Activated CD4-positive, alpha-beta T cell treated with anti-CD3 and anti-CD28 coated beads, Interleukin-2, Interleukin-6, amounts not matched to agents 100 ng/mL and 50 ng/mL, durations not matched to agents 16 hours and 8 hours (primary cell): Measurements from ENCODE around the gene LRCOL1.

Experiments used
- DNase-seq: peaks from one replicate; pipeline ENCODE4 v3.0.0-alpha.2; 2020

Gene LRCOL1

DNA sequence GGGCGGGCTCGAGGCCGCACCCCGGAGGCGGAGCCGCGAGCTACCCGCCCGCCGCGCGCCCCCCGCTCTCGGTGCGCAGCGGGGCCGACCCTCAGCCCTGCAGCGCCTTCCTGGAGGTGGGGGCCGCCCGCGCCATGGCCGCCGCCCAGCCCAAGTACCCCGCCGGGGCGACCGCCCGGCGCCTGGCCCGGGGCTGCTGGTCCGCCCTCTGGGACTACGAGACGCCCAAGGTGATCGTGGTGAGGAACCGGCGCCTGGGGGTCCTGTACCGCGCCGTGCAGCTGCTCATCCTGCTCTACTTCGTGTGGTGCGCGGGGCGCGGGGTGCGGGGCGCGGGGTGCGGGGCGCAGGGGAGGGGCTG lies 8.3 kb upstream of the LRCOL1 start, which contains the start of gene P2RX2:
Gene P2RX2, plus strand, starts transcription at position 94 of the 361 bp plus-strand sequence. Its CDS starts 41 bp downstream, at position 135.
- no peak for DNase-seq

DNA sequence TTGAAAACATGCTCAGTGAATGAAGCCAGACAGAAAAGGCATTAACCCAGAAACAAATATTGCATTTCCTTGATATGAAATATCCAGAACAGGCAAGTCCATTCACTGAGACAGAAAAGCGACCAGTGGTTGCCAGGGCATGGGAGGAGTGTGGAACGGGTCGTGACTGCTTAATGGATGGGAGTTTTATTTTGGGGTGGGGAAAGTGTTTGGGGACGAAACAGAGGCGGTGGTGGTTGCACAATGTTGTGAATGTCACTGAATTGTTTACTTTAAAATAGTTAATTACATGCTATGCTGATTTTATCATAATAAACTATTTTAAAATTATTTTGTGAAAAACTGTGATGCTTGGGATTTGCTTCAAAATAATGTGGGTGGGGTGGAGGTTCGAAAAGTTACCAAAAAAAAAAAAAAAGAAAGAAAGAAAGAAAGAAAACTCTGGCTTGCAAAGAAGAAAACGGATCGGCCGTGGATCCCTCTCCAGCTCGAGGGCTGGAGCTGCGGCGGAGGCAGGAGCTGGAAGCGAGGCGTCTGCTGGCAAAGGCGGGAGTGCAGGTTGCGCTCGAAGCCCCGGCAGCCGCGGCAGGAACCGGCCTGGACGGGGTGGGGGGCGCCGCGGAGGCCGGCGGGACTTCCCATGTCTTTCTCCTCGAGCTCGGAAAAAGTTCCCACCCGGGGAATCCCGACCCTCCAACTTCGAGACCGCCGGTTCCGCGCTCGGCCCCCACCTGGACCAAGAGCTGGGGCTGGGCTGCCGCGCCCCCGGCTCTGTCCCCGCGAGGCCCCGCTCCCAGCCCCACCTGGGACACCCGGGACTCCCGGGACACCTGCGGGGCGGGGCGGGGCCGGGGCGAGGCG lies 7.7 kb upstream of the LRCOL1 start:
- no peak for DNase-seq

DNA sequence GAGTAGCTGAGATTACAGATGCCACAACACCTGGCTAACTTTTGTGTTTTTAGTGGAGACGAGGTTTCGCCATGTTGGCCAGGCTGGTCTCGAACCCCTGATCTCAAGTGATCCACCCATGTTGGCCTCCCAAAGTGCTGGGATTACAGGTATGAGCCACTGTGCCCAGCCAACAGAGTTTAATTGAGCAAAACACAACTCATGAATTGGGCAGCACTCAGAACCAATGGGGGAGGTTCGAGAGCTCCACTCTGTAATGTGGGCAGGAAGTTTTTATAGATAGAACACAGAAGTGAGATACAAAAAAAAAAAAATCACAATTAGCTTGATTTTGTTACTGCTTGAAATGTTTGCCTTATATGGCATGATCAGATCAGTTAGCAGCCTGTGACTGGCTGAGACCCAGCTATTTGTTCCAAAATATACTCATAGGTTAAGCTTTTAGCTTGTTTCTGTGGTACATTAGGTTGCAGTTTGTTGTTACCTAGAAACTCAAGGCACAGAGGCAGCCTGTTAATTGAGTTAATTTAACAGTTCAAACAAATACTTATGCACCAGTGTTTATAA lies 6.8 kb upstream of the LRCOL1 start:
- DNase-seq = no peak

DNA sequence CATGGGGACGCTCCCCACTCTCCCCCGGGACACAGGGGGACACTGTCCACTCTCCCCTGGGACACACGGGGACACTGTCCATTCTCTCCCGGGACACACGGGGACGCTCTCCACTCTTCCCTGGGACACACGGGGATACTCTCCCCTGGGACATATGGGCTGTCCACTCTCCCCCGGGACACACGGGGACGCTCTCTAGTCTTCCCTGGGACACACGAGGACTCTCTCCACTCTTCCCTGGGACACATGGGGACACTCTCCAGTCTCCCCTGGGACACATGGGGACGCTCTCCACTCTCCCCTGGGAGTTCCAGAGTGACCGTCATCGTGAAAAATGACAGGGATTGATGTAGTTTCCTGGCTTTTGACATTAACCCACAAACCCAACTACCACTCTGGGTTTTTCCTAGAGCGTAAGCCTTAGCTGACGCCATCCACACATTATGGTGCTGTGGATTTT lies 5.2 kb upstream of the LRCOL1 start:
- DNase-seq = no peak

DNA sequence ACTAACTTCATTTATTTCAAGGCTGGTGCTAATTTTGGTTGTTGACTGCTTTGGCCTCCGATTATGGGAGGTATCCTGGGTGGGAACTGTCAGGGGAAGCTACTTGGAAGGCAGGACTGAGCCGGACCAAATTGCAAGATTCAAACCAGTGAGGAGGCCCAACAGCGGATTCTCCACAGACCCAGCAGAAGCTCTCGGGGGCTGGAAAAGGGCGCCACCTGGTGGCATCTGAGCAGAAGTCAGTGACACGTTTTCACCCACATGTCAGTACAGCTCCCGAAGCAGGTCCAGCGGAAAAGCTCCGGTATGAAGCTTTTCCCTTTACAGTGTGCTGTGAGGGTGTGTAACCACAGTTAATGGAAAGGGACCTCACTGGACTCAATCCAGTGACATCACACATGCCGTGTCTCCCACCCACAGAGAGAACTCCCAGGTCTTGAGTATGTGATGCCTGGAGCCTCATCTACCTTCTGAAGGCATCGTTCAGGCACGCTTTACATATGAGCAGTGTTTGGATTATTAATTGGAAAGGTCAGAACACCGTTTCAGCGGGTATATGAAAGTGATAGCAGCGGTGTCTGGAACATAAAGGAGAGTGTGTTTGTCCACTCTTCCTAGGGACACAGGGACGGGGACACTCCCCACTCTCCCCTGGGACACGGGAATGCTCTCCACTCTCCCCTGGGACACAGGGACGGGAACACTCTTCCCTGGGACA lies 4.6 kb upstream of the LRCOL1 start:
- DNase-seq = peak; percentile 84

DNA sequence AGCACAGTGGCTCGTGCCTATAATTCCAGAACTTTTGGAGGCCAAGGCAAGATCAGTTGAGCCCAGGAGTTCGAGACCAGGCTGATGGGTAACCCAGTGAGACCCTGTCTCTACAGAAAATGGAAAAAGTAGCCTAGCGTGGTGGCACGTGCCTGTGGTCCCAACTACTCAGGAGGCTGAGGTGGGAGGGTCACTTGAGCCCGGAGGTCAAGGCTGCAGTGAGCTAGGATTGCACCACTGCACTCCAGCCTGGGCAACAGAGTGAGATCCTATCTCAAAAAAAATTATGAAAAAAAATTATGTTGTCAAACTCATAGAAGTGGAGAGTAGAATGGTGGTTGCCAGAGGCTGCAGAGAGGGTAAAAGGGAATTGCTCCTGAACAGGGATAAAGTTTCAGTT lies 3.6 kb upstream of the LRCOL1 start:
- no peak for DNase-seq

DNA sequence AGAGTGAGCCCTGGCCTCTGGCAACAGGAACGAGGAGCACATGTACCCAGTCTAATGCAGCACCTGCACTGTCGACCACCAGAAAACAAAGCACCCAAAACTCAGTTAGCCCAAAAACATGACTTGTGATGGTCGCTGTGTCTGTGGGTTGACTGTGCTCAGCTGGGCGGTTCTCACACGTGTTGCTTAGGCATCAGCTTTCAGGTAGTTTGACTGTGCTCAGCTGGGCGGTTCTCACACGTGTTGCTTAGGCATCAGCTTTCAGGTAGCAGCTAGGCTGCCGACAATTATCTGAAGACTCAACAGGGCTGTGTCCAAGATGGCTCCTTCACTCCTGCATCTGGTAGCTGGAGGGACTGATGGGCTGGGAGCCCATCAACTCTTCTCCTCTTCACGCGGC lies 1.2 kb upstream of the LRCOL1 start:
- DNase-seq = no peak

DNA sequence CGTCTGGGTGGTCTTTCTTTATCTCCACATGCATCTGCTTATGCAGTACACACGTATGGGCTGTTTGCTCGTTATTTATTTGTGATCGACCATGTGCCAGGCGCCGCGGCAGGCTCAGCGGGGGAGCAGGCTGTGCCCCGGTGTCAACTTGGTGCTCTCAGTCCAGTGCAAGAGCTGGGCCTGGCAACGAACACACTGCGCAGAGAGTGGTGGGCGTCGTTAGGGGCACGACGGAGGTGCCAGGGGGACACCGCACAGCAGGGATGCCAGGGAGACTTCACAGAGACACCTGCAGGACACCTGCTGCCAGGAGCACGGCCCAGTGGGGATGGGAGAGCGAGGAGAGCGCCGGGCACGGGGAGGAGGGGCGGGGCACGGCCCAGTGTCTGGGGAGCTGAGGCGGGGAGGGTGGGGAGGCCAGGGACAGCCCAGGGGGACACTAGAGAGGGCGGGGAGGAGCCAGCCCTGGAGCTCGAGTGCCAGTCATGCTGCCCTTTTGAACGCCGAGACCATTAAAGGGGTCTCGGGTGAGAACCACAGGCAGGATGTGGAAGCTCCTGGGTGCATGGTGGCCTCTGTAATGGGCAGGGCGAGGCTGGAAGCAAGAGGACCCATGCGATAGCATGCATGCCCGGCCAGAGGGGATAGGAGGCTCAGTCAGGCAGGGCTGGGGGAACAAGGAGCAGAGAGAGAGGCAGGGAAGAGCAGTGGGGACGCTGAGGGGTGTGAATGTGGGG lies 652 bp upstream of the LRCOL1 start:
- no peak for DNase-seq

DNA sequence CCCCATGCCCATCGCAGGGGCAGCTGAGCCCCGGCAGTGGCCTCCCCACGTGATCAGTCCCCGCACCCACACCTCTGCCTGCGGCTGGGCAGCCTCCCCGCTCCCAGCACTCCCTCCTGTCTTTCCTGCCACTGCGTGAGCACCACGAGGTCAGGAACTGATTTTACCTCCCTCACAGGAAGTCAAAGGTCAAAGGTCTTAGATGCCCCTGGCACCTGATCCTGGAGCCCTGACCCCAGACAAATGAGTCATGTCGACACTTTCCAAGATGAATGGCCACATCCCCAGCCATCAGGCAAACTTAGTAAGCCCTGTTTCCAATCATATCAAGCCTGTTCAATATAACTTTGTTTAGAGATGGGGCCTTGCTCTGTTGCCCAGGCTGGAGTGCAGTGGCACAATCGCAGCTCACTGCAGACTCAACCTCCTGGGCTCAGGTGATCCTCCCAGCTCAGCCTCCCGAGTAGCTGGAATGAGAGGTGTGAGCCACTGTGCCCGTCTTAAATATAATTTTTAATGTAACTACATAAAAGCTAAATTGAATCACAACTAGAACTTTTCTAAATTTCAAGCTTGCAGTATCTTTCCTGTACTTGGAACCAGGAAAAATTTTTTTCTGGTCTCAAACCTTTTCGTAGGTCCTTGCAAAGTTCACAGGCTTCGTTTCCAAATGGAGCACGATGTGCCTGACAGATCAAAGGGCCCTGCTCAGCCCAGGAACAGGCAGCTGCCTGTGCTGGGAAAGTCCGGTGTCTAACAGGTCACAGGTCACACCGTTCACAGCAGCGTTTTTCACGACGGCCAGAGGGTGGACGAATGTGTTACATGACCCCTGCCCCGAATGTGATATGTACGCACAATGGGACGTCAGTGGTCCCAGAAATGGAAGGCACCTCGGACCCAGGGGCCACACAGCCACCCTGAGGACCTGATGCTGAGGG lies 1.9 kb downstream of the LRCOL1 start:
- no peak for DNase-seq

DNA sequence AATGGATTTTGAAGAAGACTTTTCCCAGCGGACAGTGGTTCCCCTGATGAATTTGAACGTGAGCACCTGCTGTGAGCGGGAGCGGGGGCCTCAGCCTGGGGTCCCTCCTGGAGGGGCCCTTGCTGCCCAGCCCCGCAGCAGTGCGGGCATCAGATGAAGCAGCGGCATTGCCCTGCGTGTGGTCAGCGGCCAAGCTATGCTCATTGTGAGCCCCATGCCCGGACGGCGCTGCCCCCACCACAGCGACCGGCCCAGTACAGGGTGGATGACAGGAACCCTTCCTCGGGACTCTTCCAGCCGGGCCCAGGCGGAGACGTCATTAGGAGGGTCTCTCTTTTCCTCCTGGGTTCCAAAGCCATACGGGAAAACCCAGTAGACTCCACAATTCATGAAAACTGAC lies 3.5 kb downstream of the LRCOL1 start:
- DNase-seq = no peak

DNA sequence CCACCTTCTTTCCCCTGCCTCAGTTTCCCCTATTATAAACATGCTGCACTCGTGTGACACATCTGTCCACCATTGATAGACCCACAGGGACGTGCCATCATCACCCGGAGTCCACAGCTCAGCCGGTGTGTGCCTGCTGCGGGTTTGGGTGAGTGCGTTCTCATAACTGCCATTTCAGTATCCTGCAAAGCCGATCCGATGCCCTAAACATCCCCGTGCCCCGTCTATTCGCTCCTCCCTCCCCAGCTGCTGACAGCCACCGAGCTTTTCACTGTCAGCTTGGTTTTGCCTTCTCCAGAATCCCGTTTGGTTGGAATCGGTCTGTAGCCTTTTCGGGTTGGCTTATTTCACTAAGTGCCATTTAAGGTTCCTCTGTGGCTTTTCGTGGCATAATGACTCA lies 3.9 kb downstream of the LRCOL1 start:
- no peak for DNase-seq

DNA sequence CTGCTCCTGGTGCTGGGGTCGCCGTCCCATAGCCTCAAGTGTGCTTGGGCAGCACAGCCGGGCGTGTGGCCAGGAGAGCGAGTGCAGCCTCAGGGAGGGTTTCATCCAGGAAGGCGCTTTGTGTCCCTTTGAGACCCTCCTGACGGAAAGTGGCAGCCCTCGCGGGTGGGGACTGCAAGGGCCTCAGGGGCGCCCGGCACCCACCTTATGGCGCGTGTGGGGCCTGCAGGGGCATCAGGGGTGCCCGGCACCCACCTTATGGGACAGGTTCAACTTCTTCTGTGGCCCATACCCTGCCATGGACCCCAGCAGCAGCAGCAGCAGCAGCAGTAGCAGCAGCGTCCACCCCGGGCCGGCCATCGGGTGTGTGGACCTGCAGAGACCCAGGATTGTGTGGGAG lies 4.5 kb downstream of the LRCOL1 start:
- DNase-seq = no peak

DNA sequence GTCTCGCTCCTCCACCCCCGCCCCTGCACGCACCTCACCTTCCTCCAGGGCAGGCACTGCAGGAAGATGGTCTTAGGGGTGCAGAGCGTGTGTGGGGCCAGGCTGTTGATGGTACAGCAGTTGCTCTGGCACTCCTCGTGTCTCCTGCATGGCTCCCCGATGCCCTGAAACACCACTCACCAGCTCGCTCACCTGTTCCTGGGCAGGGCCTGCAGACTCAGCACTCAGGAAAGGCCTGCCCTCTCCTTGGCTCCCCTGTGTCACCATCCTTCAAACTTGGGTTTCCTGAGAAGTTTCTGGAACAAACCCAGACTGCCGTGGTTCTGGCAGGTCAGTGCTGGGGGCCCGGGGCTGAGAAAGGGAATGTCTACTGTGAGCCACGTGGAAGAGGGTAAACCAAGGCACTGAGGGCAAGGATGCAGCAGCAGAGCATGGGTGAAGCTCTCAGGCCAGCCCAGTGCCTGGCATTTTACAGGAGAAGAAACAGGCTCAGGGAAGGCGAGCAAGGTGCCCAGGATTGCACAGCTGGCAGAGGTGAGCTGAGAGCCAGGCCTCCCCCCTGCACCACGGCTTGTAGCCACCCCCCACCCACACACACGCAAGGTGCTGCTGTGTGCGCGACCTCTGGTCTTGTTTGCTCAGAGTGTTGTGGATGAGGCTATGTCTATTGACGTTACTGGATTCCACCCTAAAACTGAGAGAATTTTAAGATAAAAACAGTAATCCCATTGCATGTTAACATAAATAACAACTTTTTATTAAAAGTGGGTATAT lies 5.5 kb downstream of the LRCOL1 start:
- DNase-seq = no peak

DNA sequence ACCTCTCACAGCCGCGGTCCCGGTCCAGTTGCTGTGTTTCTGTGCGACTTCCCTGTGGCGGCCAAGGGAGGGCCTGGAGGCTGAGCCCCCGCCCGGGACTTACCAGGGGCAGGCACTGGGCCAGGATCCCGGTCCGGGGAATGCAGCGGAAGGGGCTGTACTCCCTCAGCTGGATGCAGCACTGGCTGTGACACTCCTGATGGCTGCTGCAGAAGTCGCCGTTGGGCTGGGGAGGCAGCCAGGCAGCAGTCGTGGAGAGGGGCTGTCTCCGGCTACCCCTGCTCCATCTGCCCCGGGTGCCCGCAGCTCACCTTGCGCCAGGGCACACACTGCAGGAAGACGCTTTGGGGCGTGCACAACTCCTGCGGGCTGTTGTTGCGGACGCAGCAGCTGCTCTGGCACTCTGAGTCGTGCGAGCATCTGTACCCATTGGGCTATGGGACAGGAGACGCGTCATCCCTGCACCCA lies 6.2 kb downstream of the LRCOL1 start:
- DNase-seq = no peak

DNA sequence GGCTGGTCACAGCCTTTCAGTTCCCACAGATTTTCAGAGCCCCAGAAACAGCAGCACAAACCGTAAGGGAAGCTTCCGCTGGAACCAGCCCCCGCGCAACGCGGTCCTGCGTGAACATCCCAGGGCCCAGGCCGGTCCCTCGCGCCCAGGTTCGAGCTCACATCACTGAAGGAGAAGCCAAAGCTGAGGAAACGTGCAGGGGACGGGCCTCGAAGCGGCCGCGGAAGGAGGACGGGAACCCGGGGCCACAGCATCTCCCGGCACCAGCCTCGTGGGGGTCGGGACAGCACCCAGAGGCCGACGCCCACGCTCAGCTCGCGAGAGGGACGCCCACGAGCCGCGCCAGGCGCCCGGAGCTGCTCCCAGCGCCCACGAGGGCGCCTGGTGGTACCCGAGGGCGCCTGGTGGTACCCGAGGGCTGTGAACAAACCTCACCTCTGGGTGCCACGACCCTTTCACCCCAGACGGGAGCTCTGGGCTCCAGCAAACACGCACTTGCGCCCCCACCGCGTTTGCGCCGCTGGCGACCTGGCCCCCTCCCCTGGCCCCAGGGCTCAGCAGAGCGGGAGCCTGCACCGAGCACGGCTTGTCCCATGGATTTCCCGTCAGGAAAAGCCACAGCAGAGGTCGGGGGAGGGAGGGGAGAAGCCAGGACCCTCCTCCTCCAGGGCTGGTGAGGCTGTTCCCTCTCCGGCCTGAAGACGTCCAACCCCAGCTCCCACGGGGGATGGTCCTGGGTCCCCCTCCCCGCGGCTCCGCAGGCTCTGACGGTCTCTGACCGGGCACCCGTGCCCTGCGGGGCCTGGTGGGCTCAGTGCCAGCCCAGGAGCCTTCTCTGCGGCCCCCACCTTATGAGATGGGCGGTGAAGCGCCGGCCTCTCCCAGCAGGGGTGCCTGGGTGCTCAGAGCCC lies 6.9 kb downstream of the LRCOL1 start:
- no peak for DNase-seq

DNA sequence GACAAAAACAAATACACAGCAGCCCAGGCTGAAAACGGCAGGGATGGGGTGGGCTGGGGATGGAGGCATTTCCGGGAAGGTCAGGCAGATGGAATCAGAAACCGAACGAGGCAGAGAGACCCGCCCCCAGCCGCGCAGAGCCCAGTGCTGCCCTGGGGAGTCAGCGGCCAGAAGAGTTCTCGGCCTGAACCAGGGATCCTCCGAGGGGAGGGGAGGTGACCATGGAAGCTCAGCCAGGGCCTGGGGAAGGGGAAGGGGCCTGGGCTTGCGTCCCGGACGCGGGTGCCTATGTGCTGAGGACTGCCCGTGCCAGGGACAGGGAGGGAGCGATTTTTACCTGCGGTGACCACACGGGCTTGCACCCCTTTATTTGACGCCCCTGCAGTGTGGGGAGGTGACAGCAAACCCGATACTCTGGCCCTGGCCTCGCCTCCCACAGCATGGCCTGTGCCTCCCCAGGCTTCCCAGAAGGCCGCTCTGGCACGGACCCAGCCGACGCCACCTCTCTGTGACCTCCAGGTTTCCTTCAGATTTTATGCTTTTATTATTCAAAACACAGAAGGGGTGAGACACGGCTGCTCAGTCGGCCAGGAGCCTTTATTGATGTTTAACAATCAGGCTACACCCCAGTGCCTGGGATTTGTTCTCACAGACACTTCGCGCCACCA lies 7.7 kb downstream of the LRCOL1 start:
- no peak for DNase-seq

DNA sequence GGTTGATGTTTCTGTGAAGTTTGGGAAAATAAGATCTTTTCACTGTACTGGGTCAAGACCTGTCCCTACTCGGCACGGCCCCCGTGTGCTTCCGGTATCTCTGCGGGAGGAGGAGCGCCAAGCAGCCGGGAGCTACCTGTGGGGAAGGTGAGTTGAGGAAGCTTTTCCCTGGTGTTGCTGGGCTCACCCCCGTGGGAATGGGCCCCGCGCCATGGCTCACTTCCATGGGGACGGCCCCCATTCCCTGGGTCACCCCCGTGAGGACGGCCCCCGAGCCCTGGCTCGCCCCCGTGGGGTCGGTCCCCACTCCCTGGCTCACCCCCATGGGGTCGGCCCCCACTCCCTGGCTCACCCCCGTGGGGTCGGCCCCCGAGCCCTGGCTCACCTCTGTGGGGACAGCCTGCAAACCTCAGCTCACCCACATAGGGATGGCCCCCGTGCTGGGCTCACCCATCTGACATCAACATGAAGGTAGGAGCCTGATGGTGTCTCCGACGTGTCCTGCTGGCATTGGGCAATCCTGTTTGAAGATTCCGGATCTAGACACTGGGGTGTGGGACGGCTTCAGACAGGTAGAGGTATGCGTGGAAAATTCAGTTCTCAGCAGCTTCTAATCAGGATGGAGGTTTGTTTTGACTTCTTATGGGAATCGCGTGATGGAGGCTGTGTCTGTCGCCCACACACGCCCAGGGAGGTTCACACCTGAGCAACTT lies 9.1 kb downstream of the LRCOL1 start:
- DNase-seq = no peak
